K562 (cell line): ENCODE measurements around the gene KCP. TPM values are rescaled to one million over a fixed set of nuclear protein-coding genes. Genes with fewer than 3 reads are reported as not detected.

Experiments
- ATAC-seq: fragments of 200-7000 bp; cut with Tn5 transposase; 3 replicates; pipeline ENCODE4 v1.9.1; 2020; ENCODE audit warnings: moderate library complexity
- BruUV-seq: library from RNA; stranded (reverse); fragments of 400-500 nt; replicated peaks from 2 replicates; lab custom pipeline; 2021; lab: Mats Ljungman, UMichigan
- CTCF ChIA-PET: fragments of 300-600 bp; formaldehyde crosslinking; extraction: SDS; loops from one replicate; lab custom pipeline; 2021; ENCODE audit warnings: low intra/inter-chr PET ratio; lab: Yijun Ruan, JAX
- POLR2A ChIA-PET: fragments of 300-600, 350-650 bp; sonication (Branson Sonifier 250); formaldehyde crosslinking; extraction: SDS; loops from one replicate; lab custom pipeline; 2021; ENCODE audit warnings: antibody characterized with exemption, inconsistent platforms; lab: Yijun Ruan, JAX
- DNase-seq, 4 experiments: peaks; one replicate each; pipeline versions ENCODE4 v3.0.0 to v3.0.0-alpha.2; 2011 to 2018; ENCODE audit warnings: low spot score in 3 of 4, mixed read lengths in 3 of 4; ENCODE audit errors: extremely low read depth in 1 of 4
- FAIRE-seq: peaks from 2 replicates; lab custom pipeline; 2011; peaks lifted over from hg19 to GRCh38; lab: Jason Lieb, UNC
- H2AFZ ChIP-seq: 2 replicates; pipeline ENCODE4 v1.6.0; 2011; ENCODE audit warnings: low read depth, low read length, control low read depth, inconsistent platforms
- H3K27ac ChIP-seq: fragments of 200-600 bp; 3 replicates; pipeline ENCODE4 v1.8.0; 2011; ENCODE audit warnings: low read depth, mild to moderate bottlenecking, control low read depth, inconsistent platforms, low read length, moderate library complexity, mixed read lengths; ENCODE audit errors: extremely low read depth
- H3K27me3 ChIP-seq, 2 experiments: fragments of 300-600 bp in 1 of 2; 2 replicates in 1 of 2; 3 replicates in 1 of 2; pipeline versions ENCODE4 v1.6.0 to v1.8.0; 2011; ENCODE audit warnings: inconsistent platforms in 2 of 2, low read length in 2 of 2, mild to moderate bottlenecking in 1 of 2, mixed read lengths in 1 of 2, moderate library complexity in 1 of 2; ENCODE audit not compliant: control insufficient read depth in 2 of 2, insufficient read depth in 2 of 2
- H3K36me3 ChIP-seq: fragments of 300-600 bp; 3 replicates; pipeline ENCODE4 v1.8.0; 2011; ENCODE audit warnings: mild to moderate bottlenecking, low read length, inconsistent platforms; ENCODE audit not compliant: control insufficient read depth, insufficient read depth
- H3K4me1 ChIP-seq, 2 experiments: fragments of 200-600 bp in 1 of 2; replicated peaks in 1 of 2; 2 replicates in 1 of 2; 3 replicates in 1 of 2; pipeline versions ENCODE4 v1.5.1 to v1.8.0; 2011; ENCODE audit warnings: inconsistent platforms in 2 of 2, low read length in 2 of 2, mild to moderate bottlenecking in 1 of 2, mixed read lengths in 1 of 2, moderate library complexity in 1 of 2; ENCODE audit not compliant: control insufficient read depth in 2 of 2, insufficient read depth in 2 of 2
- H3K4me2 ChIP-seq: 2 replicates; pipeline ENCODE4 v1.6.1; 2011; ENCODE audit warnings: low read length, control low read depth, inconsistent platforms, mixed read lengths; ENCODE audit not compliant: insufficient read depth
- H3K4me3 ChIP-seq: fragments of 200-600 bp; sonication (generic), shearing (Covaris generic); 2 replicates; pipeline ENCODE4 v1.5.1; 2016; ENCODE audit warnings: control low read depth, inconsistent platforms
- H3K79me2 ChIP-seq: fragments of 200-600 bp; 3 replicates; pipeline ENCODE4 v1.8.0; 2011; ENCODE audit warnings: low read length, inconsistent platforms; ENCODE audit not compliant: control insufficient read depth, insufficient read depth
- H3K9ac ChIP-seq, 2 experiments: 2 replicates each; pipeline versions ENCODE4 v1.6.0 to v1.6.1; 2011; ENCODE audit warnings: low read depth in 2 of 2, low read length in 2 of 2, control low read depth in 1 of 2, inconsistent platforms in 1 of 2, mild to moderate bottlenecking in 1 of 2, mixed read lengths in 1 of 2; ENCODE audit not compliant: insufficient read depth in 1 of 2
- H3K9me1 ChIP-seq: one replicate; pipeline ENCODE4 v1.6.0; 2011; ENCODE audit warnings: inconsistent platforms, mild to moderate bottlenecking, low read length, moderate library complexity; ENCODE audit not compliant: control insufficient read depth, insufficient read depth
- H3K9me3 ChIP-seq: replicated peaks from 2 replicates; pipeline ENCODE4 v1.5.1; 2011; ENCODE audit warnings: low read depth, low read length, inconsistent platforms; ENCODE audit not compliant: control insufficient read depth, insufficient read depth
- H4K20me1 ChIP-seq: replicated peaks from 2 replicates; pipeline ENCODE4 v1.6.1; 2011; ENCODE audit warnings: low read length, inconsistent platforms, mixed read lengths; ENCODE audit not compliant: control insufficient read depth, insufficient read depth
- DDX20 ChIP-seq: fragments of 450-650 bp; IDR thresholded peaks from 2 replicates; pipeline ENCODE4 v1.6.1; 2016; ENCODE audit warnings: missing genetic modification characterization, low read depth, mild to moderate bottlenecking, missing compliant biosample characterization, moderate library complexity
- HIVEP1 ChIP-seq: fragments of 250-450 bp; sonication (Bioruptor Pico); IDR thresholded peaks from 2 replicates; pipeline ENCODE4 v1.4.0; 2020; ENCODE audit warnings: mild to moderate bottlenecking
- MAFG ChIP-seq: fragments of 450-650 bp; conservative IDR thresholded peaks from 2 replicates; pipeline ENCODE4 v1.6.1; 2016; ENCODE audit warnings: missing genetic modification characterization, missing compliant biosample characterization
- MEF2D ChIP-seq: conservative IDR thresholded peaks from 2 replicates; pipeline ENCODE4 v1.6.1; 2016; ENCODE audit warnings: low read depth, missing genetic modification characterization, missing compliant biosample characterization
- NR2C1 ChIP-seq, 2 experiments: fragments of 450-650 bp; IDR thresholded peaks; 2 replicates each; pipeline ENCODE4 v1.6.1; 2017; ENCODE audit warnings: mild to moderate bottlenecking in 2 of 2, antibody characterized with exemption in 1 of 2, inconsistent platforms in 1 of 2, missing compliant biosample characterization in 1 of 2, missing genetic modification characterization in 1 of 2
- PTRF ChIP-seq: fragments of 450-650 bp; IDR thresholded peaks from 2 replicates; pipeline ENCODE4 v1.6.1; 2016; ENCODE audit warnings: mild to moderate bottlenecking, missing genetic modification characterization, missing compliant biosample characterization
- PTTG1 ChIP-seq: fragments of 450-650 bp; IDR thresholded peaks from 2 replicates; pipeline ENCODE4 v1.6.1; 2016; ENCODE audit warnings: low read depth, mild to moderate bottlenecking, missing genetic modification characterization, missing compliant biosample characterization
- SMAD4 ChIP-seq: fragments of 250-450 bp; sonication (Bioruptor Pico); conservative IDR thresholded peaks from 2 replicates; pipeline ENCODE4 v1.8.0; 2021; ENCODE audit warnings: inconsistent platforms, mild to moderate bottlenecking, moderate library complexity
- TRIM24 ChIP-seq, 2 experiments: fragments of 450-650 bp; IDR thresholded peaks; 2 replicates each; pipeline ENCODE4 v1.6.1; 2016
- ZNF707 ChIP-seq: fragments of 250-450 bp; sonication (Bioruptor Pico); conservative IDR thresholded peaks from 2 replicates; pipeline ENCODE4 v1.8.0; 2022; ENCODE audit warnings: inconsistent platforms, mild to moderate bottlenecking, moderate library complexity
- ZNF76 ChIP-seq: fragments of 250-450 bp; sonication (Bioruptor Pico); IDR thresholded peaks from 2 replicates; pipeline ENCODE4 v1.4.0; 2020; ENCODE audit warnings: mild to moderate bottlenecking, moderate library complexity, borderline replicate concordance
- ZNF766 ChIP-seq: fragments of 200-800 bp; sonication (Bioruptor generic); conservative IDR thresholded peaks from 2 replicates; pipeline ENCODE4 v1.6.1; 2016; ENCODE audit warnings: missing genetic modification characterization, missing compliant biosample characterization
- WGBS: fragments of 100-300 bp; shearing (Covaris generic); methylation state at CpG from one replicate; pipeline ENCODE4 v1.1.6; 2016; ENCODE audit warnings: low coverage, mixed read lengths; ENCODE audit not compliant: insufficient coverage; ENCODE audit errors: missing lambda C conversion rate; 5-methylcytosine and 5-hydroxymethylcytosine counted together
- in situ Hi-C: fragments of 300-500 bp; cut with MboI; formaldehyde crosslinking; loops from 4 replicates; pipeline ENCODE4 v1.15.0; 2018; ENCODE audit warnings: inconsistent platforms, mixed read lengths
- intact Hi-C: fragments of 100-400 bp; cut with micrococcal nuclease; formaldehyde crosslinking; loops from 2 replicates; pipeline ENCODE4 v1.14.2; 2022
- polyA plus RNA-seq, 8 experiments: library from polyadenylated mRNA; depleted of rRNA in 4 of 8; stranded (reverse) in 5 of 8; unstranded in 3 of 8; fragments of >200 nt; fragmentation: Nextera tagmentation in 2 of 8; fragmentation: Illumina TruSeq in 1 of 8; extraction: Ambion mirVana in 2 of 8; extraction: Trizol in 1 of 8; gene quantifications; 2 replicates each; pipeline versions ENCODE4 v1.2.1 to v1.2.3, GENCODE V29; 2011 to 2014; ENCODE audit warnings: inconsistent platforms in 1 of 8, missing spikeins in 1 of 8
- total RNA-seq, 7 experiments: library from RNA; depleted of rRNA in 6 of 7; stranded (reverse); fragments of >200 nt in 6 of 7; fragmentation: Illumina TruSeq in 2 of 7; extraction: Trizol in 2 of 7; gene quantifications; 2 replicates each; pipeline versions ENCODE4 v1.2.1 to v1.2.3, GENCODE V29; 2011 to 2021; ENCODE audit warnings: low replicate concordance in 1 of 7
- TF ChIP-seq, protein P1 (sequence below): fragments of 450-650 bp; IDR thresholded peaks from 2 replicates; pipeline ENCODE4 v1.6.1; 2018; ENCODE audit not compliant: partially characterized antibody
- TF ChIP-seq, protein P2 (sequence below): sonication (generic); formaldehyde crosslinking; IDR thresholded peaks from 2 replicates; pipeline ENCODE4 v1.8.0; 2022; ENCODE audit warnings: mild to moderate bottlenecking, missing genetic modification reagents
- TF ChIP-seq, protein P3 (sequence below), 2 experiments: fragments of 250-450 bp in 1 of 2; fragments of 450-650 bp in 1 of 2; sonication (Bioruptor Pico) in 1 of 2; IDR thresholded peaks; 2 replicates each; pipeline versions ENCODE4 v1.6.1 to v1.8.0; 2016 to 2021; ENCODE audit warnings: mild to moderate bottlenecking in 2 of 2, moderate library complexity in 2 of 2, missing compliant biosample characterization in 1 of 2, missing genetic modification characterization in 1 of 2

The KCP gene
- total and polyA plus RNA-seq, 9 of the 15 experiments (the other 6 are each of a cell fraction or from before 2014, with no cell fraction given): 0.06 to 0.17 (median 0.12) TPM; not detected in 3

DNA sequence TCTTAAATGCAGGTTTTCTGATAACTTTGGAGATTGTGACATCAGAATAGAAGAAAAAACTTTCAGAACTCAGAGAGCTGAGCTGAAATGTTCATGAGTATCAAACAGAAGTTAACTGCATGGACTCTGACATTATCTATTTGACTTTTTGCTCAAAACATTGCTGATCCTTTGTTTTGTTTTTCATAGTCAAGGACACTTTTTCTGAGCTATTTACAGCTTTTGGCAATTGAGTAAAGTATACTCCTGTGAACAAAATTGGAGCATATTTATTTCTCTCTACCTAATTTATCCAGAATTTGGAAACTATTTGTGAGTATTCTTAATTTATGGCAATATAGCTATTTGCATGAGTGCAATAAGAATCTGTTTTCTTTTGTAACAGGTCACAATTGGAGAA lies 11.1 kb downstream of the KCP start (continued):
- TF ChIP-seq, protein P1, sequence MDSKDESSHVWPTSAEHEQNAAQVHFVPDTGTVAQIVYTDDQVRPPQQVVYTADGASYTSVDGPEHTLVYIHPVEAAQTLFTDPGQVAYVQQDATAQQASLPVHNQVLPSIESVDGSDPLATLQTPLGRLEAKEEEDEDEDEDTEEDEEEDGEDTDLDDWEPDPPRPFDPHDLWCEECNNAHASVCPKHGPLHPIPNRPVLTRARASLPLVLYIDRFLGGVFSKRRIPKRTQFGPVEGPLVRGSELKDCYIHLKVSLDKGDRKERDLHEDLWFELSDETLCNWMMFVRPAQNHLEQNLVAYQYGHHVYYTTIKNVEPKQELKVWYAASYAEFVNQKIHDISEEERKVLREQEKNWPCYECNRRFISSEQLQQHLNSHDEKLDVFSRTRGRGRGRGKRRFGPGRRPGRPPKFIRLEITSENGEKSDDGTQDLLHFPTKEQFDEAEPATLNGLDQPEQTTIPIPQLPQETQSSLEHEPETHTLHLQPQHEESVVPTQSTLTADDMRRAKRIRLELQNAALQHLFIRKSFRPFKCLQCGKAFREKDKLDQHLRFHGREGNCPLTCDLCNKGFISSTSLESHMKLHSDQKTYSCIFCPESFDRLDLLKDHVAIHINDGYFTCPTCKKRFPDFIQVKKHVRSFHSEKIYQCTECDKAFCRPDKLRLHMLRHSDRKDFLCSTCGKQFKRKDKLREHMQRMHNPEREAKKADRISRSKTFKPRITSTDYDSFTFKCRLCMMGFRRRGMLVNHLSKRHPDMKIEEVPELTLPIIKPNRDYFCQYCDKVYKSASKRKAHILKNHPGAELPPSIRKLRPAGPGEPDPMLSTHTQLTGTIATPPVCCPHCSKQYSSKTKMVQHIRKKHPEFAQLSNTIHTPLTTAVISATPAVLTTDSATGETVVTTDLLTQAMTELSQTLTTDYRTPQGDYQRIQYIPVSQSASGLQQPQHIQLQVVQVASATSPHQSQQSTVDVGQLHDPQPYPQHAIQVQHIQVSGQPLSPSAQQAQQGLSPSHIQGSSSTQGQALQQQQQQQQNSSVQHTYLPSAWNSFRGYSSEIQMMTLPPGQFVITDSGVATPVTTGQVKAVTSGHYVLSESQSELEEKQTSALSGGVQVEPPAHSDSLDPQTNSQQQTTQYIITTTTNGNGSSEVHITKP: no peak
- TF ChIP-seq HIVEP1 (CRISPR knock-in tag) (no peak), TRIM24 (IDR thresholded peaks at IDR 0.05) (0 out of 4 replicates have a peak, but pooled peaks of 1 of the 2 experiments have one; percentile 16), ZNF76 (CRISPR knock-in tag) (no peak)
- TF ChIP-seq, all 486 proteins: peak for 5

DNA sequence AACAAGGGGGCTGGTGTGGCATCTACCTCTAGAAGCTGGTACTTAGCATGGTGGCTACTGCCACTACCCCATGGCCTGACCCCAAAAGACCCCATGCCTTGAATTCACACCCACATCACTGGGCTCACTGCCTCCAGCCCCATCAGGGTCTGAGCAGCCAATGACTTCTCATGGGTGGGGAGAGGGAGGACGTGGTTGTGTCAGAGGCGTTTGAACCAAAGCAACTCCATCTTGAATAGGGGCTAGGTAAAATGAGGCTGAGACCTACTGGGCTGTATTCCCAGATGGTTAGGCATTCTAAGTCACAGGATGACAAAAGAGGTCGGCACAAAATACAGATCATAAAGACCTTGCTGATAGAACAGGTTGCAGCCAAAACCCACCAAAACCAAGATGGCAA lies 15.2 kb downstream of the KCP start:
- Histone ChIP-seq H3K4me2 (no peak overlapping the region), H3K27me3 (peaks cover 9 to 30% of the 10 kb centered on the region in 2 experiments; a peak in 4 of 5 replicates), H3K4me1 (peaks cover 0 to 33% of the 10 kb centered on the region in 2 experiments; a peak in 2 of 5 replicates), H4K20me1 (no peaks in the 10 kb centered on the region; the same call in 1 of the 2 replicates), H3K79me2 (no peaks in the 10 kb centered on the region), H3K9ac (no peak overlapping the region), H2AFZ (no peak overlapping the region), H3K36me3 (no peaks in the 10 kb centered on the region), H3K9me1 (no peaks in the 10 kb centered on the region), H3K4me3 (no peak overlapping the region), H3K27ac (no peak overlapping the region), H3K9me3 (peaks cover 11% of the 10 kb centered on the region; the same call in 1 of the 2 replicates)
- no peak for FAIRE-seq
- ChIA-PET POLR2A (interaction anchor here (1.2 kb wide), 1 partner anchor 27 kb away, joined by 3 read pairs; no protein-coding TSS in a partner anchor), CTCF (no interaction called here)
- in situ Hi-C loops: no loop called here
- no peak for ATAC-seq
- intact Hi-C loops: no loop called here
- WGBS: 0% methylated on average over 3 of the region's 3 CpGs
- BruUV-seq: no TSS peak
- DNase-seq: no peak
- TF ChIP-seq MEF2D (tag): peak; percentile 53; the same call in 1 of the 2 replicates
- no peak for TF ChIP-seq MAFG (tag)
- no peak for TF ChIP-seq NR2C1 (IDR thresholded peaks at IDR 0.05)
- TF ChIP-seq NR2C1 (tag; IDR thresholded peaks at IDR 0.05): peak; percentile 52; the same call in 1 of the 2 replicates
- TF ChIP-seq, protein P2, sequence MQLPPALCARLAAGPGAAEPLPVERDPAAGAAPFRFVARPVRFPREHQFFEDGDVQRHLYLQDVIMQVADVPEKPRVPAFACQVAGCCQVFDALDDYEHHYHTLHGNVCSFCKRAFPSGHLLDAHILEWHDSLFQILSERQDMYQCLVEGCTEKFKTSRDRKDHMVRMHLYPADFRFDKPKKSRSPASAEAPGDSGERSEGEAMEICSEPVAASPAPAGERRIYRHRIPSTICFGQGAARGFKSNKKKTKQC: no peak
- TF ChIP-seq DDX20 (tag): peak; percentile 70; the same call in 1 of the 2 replicates
- 0 out of 2 replicates have a peak, but pooled peaks have one; percentile 21 for TF ChIP-seq SMAD4 (CRISPR knock-in tag)
- TF ChIP-seq PTRF (tag): peak; percentile 56; the same call in 1 of the 2 replicates
- 0 out of 2 replicates have a peak, but pooled peaks have one; percentile 35 for TF ChIP-seq ZNF766 (CRISPR knock-in tag)
- TF ChIP-seq ZNF707 (CRISPR knock-in tag): no peak
- TF ChIP-seq, protein P3, sequence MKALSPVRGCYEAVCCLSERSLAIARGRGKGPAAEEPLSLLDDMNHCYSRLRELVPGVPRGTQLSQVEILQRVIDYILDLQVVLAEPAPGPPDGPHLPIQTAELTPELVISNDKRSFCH (CRISPR knock-in tag; IDR thresholded peaks at IDR 0.05): no peak; the same call in 1 of the 2 replicates
- TF ChIP-seq, protein P3 (tag; IDR thresholded peaks at IDR 0.05): peak; percentile 48; the same call in 1 of the 2 replicates
- TF ChIP-seq PTTG1 (tag): peak; percentile 62; the same call in 1 of the 2 replicates
